RWPE1 (cell line): Measurements from ENCODE around the gene S100B.

ENCODE experiments used
- CTCF ChIA-PET: fragments of 350-600 bp; sonication (Branson Sonifier 250); formaldehyde crosslinking; extraction: SDS; loops from one replicate; lab custom pipeline; 2021; lab: Yijun Ruan, JAX
- POLR2A ChIA-PET: fragments of 400-600 bp; formaldehyde crosslinking; extraction: SDS; loops from one replicate; lab custom pipeline; 2020; ENCODE audit warnings: antibody characterized with exemption; ENCODE audit not compliant: low non-redundant PET; lab: Yijun Ruan, JAX
- DNase-seq: peaks from one replicate; pipeline ENCODE4 v3.0.0; 2012; ENCODE audit warnings: low spot score
- H3K27ac ChIP-seq: fragments of 450-650 bp; 2 replicates; pipeline ENCODE4 v1.5.1; 2017
- CTCF ChIP-seq: fragments of 450-650 bp; conservative IDR thresholded peaks from 2 replicates; pipeline ENCODE4 v1.5.1; 2017; ENCODE audit warnings: low read depth, mild to moderate bottlenecking

Gene S100B

GRCh38 chr21:46604975-46605766 lies at the start of gene S100B:
Gene S100B (minus strand): TSS chr21:46605082. CDS start chr21:46602415, 2,667 bp downstream.
- no peak for DNase-seq
- POLR2A ChIA-PET: no interaction called here

GRCh38 chr21:46651121-46651520 lies 46.2 kb upstream of the S100B start:
- ChIA-PET CTCF (no interaction called here), POLR2A (no interaction called here)

More at GRCh38 chr21:46604975-46605766, at the start of gene S100B:
- no peak within 1 kb of the TSS for H3K27ac ChIP-seq
- TF ChIP-seq CTCF: no peak
- CTCF ChIA-PET: interaction anchor here (0.6 to 0.7 kb wide), 2 partner anchors 34 to 625 kb away, joined by 3 to 4 read pairs; no protein-coding TSS in a partner anchor

GRCh38 chr21:46650476-46651098 lies 45.7 kb upstream of the S100B start:
- no peak for DNase-seq
- POLR2A ChIA-PET: no interaction called here
- CTCF ChIA-PET: no interaction called here
- H3K27ac ChIP-seq: no peak overlapping the region
- TF ChIP-seq CTCF: no peak

More at GRCh38 chr21:46651121-46651520, 46.2 kb upstream of the S100B start:
- DNase-seq: no peak
- H3K27ac ChIP-seq: no peak overlapping the region
- no peak for TF ChIP-seq CTCF

GRCh38 chr21:46649356-46649755 lies 44.5 kb upstream of the S100B start:
- DNase-seq: no peak
- POLR2A ChIA-PET: no interaction called here
- no peak for TF ChIP-seq CTCF
- CTCF ChIA-PET: no interaction called here
- no peak overlapping the region for H3K27ac ChIP-seq

- no peak for TF ChIP-seq CTCF
- H3K27ac ChIP-seq: no peak overlapping the region
- no peak for DNase-seq
- ChIA-PET POLR2A (no interaction called here), CTCF (no interaction called here)
Measured at GRCh38 chr21:46648539-46648938, 43.7 kb upstream of the S100B start.

GRCh38 chr21:46646541-46647154 lies 41.8 kb upstream of the S100B start:
- ChIA-PET CTCF (no interaction called here), POLR2A (no interaction called here)
- no peak for TF ChIP-seq CTCF
- no peak for DNase-seq
- no peak overlapping the region for H3K27ac ChIP-seq
